Measurements from ENCODE around the gene JOSD1.

Gene JOSD1

GRCh38 chr22:38700789-38701628 lies at the start of gene JOSD1:
Gene JOSD1, minus strand, starts transcription at chr22:38700943. Its CDS starts 956 bp downstream, at chr22:38699987.
- peak; percentile 95 for DNase-seq

DNA sequence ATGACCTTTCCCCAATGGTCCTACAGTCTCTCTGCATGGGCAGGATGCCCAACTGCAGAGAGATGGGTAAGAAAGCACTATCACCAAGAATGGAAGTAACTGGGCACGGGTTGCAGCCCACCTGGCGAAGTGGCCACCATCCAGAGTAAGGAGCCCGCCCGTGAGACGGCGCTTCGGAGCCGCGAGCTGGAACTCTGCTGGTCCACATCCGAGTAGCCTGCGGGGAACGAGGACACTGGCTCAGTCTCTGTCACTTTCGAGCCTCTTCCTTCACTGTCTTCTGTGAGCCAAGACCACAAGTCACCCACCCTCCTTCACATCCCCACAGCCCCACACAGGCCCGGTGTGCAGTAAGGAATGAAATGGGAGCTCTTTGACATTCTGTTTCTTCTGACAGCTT lies 49.4 kb upstream of the JOSD1 start:
- no peak for DNase-seq

DNA sequence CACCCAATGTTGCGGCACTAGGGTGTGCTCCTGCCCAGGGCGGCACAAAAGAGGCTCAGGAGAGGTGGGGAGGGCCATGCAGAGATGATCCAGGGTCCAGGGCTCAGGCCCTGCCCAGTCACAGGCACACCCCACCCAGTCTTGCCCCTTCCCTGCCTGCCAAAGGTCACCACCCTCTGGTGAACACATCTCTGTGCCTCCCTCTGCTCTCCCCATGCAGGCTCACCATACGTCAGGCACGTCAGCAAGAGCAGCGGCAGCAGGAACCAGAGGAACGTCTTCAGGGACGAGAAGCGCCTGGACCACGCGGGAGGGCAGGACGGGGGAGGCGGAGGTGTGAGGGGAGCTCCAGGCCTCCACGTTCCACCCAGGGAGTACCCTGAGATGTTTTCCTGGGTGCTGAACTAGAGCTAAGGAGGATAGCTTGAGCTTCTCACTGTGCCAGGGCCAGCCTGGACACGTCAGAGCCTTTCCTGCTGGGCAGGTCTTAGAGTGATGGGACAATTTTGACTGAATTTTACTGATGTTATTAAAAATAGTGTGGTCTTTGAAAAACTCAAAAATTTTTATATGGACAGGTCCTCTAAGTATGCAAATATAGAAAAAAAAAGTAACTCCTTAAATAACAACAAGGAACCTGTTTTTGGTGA lies 47.9 kb upstream of the JOSD1 start:
- no peak for DNase-seq

DNA sequence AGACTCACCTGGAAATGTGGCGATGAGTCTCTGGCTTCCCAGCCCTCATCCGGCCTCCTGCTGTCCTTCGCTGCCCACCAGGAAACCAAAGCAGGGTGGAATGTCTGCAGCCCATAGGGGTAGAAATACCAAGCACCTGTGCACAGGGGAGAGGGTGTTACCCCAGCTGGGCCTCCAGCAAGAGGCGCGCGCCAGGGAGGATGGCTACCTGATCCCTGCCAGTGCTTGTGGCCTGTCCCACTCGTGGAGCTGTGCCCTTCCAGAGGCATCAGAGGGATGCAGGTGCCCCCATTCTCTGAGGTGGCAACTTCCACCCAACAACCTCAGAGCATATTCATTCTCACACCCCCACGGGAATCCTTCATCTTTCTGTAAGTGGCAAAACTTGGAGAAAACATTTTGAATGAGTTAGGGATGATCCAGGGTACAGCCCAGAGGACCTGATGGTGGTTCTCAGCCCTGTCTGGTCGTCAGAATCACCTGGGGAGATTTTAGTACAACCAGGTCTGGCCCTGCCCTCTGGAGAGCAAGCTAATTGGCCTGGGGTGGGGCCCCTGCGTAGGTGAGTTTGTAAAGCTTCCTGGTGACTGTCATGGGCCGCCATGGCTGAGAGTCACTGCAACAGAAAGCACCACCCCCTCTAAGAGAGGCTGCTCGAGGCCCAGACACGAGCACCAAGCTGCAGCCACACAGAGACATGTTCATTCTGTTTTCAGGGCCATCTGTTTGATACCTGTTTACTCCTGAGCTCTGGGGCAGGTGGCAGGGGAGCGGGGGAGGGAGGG lies 45.1 kb upstream of the JOSD1 start:
- no peak for DNase-seq

GRCh38 chr22:38744981-38745380 lies 44.2 kb upstream of the JOSD1 start:
- no peak for DNase-seq

- no peak for DNase-seq
These were observed 41.6 kb upstream of the JOSD1 start for GRCh38 chr22:38742176-38742942.

- no peak for DNase-seq
These were observed 40.8 kb upstream of the JOSD1 start for GRCh38 chr22:38741576-38741975.

- DNase-seq: no peak
These were observed 40.4 kb upstream of the JOSD1 start for GRCh38 chr22:38741166-38741565.

- DNase-seq: no peak
These were observed 40.0 kb upstream of the JOSD1 start for GRCh38 chr22:38740754-38741153.

DNA sequence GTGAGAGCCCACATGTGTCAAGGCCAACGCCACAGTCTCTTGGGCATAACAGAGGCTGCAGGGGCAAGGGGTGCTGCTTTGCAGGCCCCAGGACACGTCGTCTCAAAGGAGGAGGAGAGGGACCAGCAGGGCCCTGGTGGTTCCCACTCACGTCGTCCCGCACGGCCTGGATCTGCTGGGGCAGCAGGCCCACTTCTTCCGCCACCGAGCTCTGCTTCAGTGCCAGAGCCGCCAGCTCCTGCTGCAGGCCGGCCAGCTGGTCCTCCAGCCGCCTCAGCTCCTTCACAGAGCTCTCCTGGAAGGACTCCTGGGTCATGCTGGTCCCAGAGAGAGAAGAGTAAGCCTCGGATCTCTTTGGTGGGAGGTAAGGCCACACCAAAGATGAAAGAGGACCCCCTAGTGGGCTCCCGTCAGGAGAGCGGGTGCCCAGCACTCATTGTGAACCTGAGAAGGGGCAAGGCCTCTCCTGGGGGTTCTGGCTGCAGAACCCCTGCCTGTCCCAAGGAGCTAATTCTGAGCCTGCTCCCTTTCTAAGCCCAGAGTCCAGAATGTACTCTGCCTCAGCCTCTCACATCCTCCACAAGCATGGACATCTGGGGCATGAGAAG lies 39.5 kb upstream of the JOSD1 start:
- no peak for DNase-seq

- DNase-seq: no peak
These were observed 38.7 kb upstream of the JOSD1 start for GRCh38 chr22:38739300-38740055.

GRCh38 chr22:38738475-38739070 lies 37.8 kb upstream of the JOSD1 start:
- no peak for DNase-seq

- no peak for DNase-seq
These were observed 36.7 kb upstream of the JOSD1 start for GRCh38 chr22:38737302-38738060.

GRCh38 chr22:38736257-38736570 lies 35.5 kb upstream of the JOSD1 start:
- DNase-seq: no peak

DNA sequence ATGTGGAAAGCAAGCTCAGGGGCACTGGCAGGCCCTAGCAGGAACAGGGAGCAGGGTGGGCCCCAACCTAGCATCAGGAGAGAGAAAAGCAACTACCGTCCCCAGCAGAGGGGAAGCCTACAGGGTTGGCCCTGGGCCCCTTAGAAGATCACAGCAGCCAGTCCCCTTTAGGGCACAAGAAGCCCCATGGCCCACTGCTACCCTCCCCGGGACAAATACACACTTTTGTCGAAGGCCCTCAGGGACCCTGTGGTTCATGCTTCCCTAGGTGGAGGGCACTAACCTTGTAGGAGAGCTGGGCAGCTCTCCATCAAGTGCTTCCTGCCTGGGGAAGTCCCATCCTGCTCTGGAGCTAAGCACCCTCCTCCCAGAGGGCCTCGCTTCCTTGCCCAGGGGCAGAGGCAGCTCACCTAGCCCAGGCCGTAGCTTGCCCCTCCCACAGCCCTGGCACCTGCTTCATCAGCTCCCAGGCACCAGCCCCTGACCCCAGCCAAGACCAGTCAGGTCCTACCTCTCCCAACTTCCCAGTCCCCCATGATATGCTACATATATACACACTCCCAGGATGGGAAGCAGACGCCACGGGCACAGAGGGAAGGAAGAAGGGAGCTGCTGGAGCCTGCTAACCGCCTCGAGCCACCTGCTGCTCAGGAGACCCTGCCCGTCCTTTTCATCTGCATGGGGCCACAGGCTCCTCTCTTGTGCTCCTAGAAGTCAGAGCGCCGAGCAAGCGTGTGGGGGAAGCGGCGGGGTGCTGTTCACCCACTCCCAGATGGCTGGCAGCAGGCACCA lies 34.9 kb upstream of the JOSD1 start:
- DNase-seq: no peak

DNA sequence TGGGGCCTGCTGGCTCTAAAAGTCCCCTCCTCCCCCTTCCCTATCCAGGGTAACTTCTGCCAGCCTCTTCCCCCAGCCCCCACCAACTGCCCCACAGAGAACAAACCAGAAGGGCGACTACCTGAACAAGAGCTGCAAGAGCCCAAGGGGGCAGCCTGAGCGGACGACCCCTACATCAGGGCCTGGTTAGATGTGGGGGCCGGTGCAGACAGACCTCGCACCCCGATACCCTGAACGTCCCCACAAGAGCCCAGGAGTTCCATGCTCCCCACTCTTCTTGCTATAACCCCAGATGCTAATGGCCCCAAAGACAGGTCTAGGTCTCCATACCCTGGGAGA lies 34.4 kb upstream of the JOSD1 start:
- DNase-seq: no peak

- peak; percentile 58 for DNase-seq
These were observed 33.8 kb upstream of the JOSD1 start for GRCh38 chr22:38734421-38735100.

DNA sequence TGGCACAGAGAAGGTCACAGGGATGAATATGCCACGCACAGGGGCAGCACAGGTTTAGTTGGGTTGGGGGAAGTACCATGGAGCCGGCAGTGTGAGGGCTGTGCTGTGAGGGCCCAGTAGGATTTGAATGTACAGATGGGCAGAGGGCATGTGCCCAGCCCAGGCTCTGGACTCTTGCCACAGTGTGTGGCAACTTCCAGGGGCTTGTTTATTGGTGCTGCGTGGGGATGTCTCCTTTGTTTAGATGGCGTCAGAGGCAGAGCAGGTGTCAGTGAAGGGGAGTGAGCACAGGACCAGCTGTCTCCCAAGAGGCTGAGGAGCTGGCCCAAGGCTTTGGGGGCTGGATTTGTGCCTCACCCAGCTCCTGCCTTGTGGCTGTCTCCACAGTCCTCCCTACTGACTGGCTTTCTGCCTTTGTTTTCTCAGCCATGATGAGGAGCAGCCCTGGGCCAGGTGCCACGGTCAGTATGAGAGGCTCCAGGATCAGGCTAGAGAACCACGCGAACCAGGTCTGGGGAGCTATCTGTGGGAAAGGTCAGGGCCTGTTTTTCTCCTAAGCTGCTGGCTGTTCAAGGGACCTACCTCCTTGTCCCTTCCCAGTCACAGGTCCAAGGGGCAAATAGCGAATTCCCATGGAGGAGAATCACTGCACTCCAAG lies 33.1 kb upstream of the JOSD1 start:
- DNase-seq: no peak

DNA sequence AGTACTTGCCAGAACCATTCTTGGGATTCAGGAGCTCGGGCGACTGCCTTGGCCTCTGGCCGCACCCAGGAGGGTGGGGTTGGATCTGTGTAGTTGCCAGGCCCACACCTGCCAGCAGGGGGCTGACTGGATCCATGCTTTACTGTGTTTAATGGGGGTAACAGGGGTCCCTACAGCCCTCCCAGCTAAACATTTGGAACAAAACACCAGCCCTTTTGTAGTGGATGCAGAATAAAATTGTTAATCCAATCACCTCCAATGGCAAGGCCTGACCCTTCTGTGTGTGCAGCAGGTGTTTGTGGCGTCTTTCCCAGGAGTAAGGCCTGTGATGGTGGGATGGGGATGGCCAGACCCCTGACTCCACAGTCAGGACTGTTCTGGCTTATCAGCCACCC lies 32.6 kb upstream of the JOSD1 start:
- DNase-seq: peak; percentile 77

Measured in hematopoietic multipotent progenitor cell treated with erythropoietin and hydrocortisone succinate and interleukin-3 and kit ligand, for 6 days (in vitro differentiated cells).